Esophagus squamous epithelium (tissue), 4 donors: ENCODE results near the gene DPM3.

Experiments
- CTCF ChIP-seq, 6 experiments: fragments of 450-650 bp in 4 of 6; fragments of 200-600 bp in 2 of 6; sonication (generic) in 2 of 6; IDR thresholded peaks; one replicate each; pipeline ENCODE4 v1.5.1; 2016 to 2019; ENCODE audit warnings: antibody characterized with exemption in 6 of 6, mild to moderate bottlenecking in 4 of 6, moderate library complexity in 4 of 6
- POLR2A ChIP-seq, 4 donors: fragments of 450-650 bp; IDR thresholded peaks; one replicate each; pipeline ENCODE4 v1.6.1; 2017; ENCODE audit warnings: antibody characterized with exemption in 4 of 4, mild to moderate bottlenecking in 4 of 4, moderate library complexity in 3 of 4

GRCh38 chr1:155170806-155171205 is 30.5 kb upstream of the DPM3 start:
- TF ChIP-seq CTCF (IDR thresholded peaks at IDR 0.05), result no peak
- no peak for TF ChIP-seq POLR2A (IDR thresholded peaks at IDR 0.05)
